GM13977 (cell line): ENCODE data around the gene CTNND2.

Source experiments
- DNase-seq: peaks from one replicate; pipeline ENCODE4 v3.0.0; 2012; ENCODE audit warnings: low spot score
- in situ Hi-C: fragments of 300-500 bp; cut with MboI; formaldehyde crosslinking; loops from one replicate; pipeline ENCODE4 v1.12.0; 2022; ENCODE audit warnings: low sequenced_read_pairs, low pct_unique_long_range_greater_than_20kb, mixed read lengths, inconsistent platforms; ENCODE audit not compliant: unreplicated experiment
- TF ChIP-seq, protein P1 (sequence below): IDR thresholded peaks from 2 replicates; pipeline ENCODE4 v1.5.1; 2012; ENCODE audit warnings: mild to moderate bottlenecking, control low read depth; ENCODE audit not compliant: insufficient read depth; ENCODE audit errors: extremely low read depth, missing control alignments

CTNND2 gene

DNA sequence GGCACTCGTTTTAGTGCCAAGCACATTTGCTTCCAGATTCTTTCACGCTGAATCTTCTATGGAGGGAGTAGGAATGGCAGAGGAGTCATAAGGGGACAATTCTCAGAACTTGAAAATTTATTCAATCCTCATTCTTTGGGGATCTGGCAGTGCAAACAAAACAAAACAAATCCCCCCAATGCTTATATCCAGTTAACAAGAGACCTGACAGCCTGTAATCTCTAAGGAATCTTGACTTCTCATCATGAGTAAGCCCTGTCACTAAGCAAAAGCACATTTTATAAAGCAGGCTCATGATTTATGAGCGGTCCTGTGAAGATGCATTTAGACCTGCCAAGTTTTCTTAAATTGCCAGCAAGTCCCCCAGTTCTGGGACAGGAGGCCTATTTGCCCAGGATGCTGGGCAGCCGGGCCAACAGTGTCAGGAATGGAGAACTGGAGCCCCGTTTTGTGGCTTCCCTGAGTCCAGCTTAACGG, 513.9 kb downstream of the CTNND2 start:
- DNase-seq, result no peak
- in situ Hi-C loops, result no loop called here

GRCh38 chr5:11387382-11387781, 516.9 kb downstream of the CTNND2 start:
- in situ Hi-C loops, result no loop called here
- TF ChIP-seq, protein P1, sequence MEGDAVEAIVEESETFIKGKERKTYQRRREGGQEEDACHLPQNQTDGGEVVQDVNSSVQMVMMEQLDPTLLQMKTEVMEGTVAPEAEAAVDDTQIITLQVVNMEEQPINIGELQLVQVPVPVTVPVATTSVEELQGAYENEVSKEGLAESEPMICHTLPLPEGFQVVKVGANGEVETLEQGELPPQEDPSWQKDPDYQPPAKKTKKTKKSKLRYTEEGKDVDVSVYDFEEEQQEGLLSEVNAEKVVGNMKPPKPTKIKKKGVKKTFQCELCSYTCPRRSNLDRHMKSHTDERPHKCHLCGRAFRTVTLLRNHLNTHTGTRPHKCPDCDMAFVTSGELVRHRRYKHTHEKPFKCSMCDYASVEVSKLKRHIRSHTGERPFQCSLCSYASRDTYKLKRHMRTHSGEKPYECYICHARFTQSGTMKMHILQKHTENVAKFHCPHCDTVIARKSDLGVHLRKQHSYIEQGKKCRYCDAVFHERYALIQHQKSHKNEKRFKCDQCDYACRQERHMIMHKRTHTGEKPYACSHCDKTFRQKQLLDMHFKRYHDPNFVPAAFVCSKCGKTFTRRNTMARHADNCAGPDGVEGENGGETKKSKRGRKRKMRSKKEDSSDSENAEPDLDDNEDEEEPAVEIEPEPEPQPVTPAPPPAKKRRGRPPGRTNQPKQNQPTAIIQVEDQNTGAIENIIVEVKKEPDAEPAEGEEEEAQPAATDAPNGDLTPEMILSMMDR, result no peak

More for the DNA sequence above, 513.9 kb downstream of the CTNND2 start:
- TF ChIP-seq, protein P1, result no peak

GRCh38 chr5:11386398-11386797, 517.8 kb downstream of the CTNND2 start:
- TF ChIP-seq, protein P1, result no peak
- in situ Hi-C loops, result no loop called here
- DNase-seq, result no peak

More at GRCh38 chr5:11387382-11387781, 516.9 kb downstream of the CTNND2 start:
- DNase-seq, result no peak

GRCh38 chr5:11385901-11386293, 518.3 kb downstream of the CTNND2 start:
- in situ Hi-C loops, result no loop called here
- TF ChIP-seq, protein P1, result no peak
- no peak for DNase-seq

- DNase-seq, result no peak
- in situ Hi-C loops, result no loop called here
- TF ChIP-seq, protein P1, result no peak
Observed at GRCh38 chr5:11385251-11385900, 518.9 kb downstream of the CTNND2 start.

GRCh38 chr5:11384441-11385250, 519.6 kb downstream of the CTNND2 start:
- DNase-seq, result no peak
- in situ Hi-C loops, result no loop called here
- TF ChIP-seq, protein P1, result no peak
